Measurements from ENCODE around the gene CCDC85A. TPM values are rescaled to one million over a fixed set of nuclear protein-coding genes. Genes with fewer than 3 reads are reported as not detected.

Gene CCDC85A
- total and polyA plus RNA-seq, 2 experiments from 2014 or later = 0.21 to 0.24 TPM

- TF ChIP-seq REST (IDR thresholded peaks at IDR 0.05; ENCODE audit: unreplicated experiment) = no peak
Observed at GRCh38 chr2:56202381-56203121, 18.8 kb downstream of the CCDC85A start (continued).

GRCh38 chr2:56204556-56204955 lies 20.8 kb downstream of the CCDC85A start:
- H3K4me3 Mint-ChIP-seq = no peak overlapping the region
- ATAC-seq = no peak
- no peaks in the 10 kb centered on the region for H3K36me3 Mint-ChIP-seq (ENCODE audit: low read depth)
- no peak for TF ChIP-seq NANOG (IDR thresholded peaks at IDR 0.05; ENCODE audit: borderline replicate concordance)
- TF ChIP-seq CTCF (conservative IDR thresholded peaks at IDR 0.05; ENCODE audit: low read depth in 2 of 2) = no peak
- TF ChIP-seq EZH2phosphoT487 (IDR thresholded peaks at IDR 0.05; ENCODE audit: unreplicated experiment) = no peak
- TF ChIP-seq POLR2AphosphoS5 (IDR thresholded peaks at IDR 0.05; ENCODE audit: low read depth) = no peak
- TF ChIP-seq STAT1 (IDR thresholded peaks at IDR 0.05; ENCODE audit: unreplicated experiment) = no peak
- TF ChIP-seq CREB1 (CRISPR knock-in tag; IDR thresholded peaks at IDR 0.05; ENCODE audit: low read depth) = no peak
- TF ChIP-seq ZNF331 (CRISPR knock-in tag; IDR thresholded peaks at IDR 0.05; ENCODE audit: low read depth) = no peak
- no peak for TF ChIP-seq EZH2 (IDR thresholded peaks at IDR 0.05; ENCODE audit: low read depth, unreplicated experiment)
- TF ChIP-seq REST (IDR thresholded peaks at IDR 0.05; ENCODE audit: unreplicated experiment) = no peak
- no peak for TF ChIP-seq JUNB (IDR thresholded peaks at IDR 0.05; ENCODE audit: unreplicated experiment)
- no peak for TF ChIP-seq ZNF114 (CRISPR knock-in tag; IDR thresholded peaks at IDR 0.05)
- no peak for TF ChIP-seq ETS1 (IDR thresholded peaks at IDR 0.05)

More at GRCh38 chr2:56204556-56204955, 20.8 kb downstream of the CCDC85A start:
- Mint-ChIP-seq H3K9me3 (no peaks in the 10 kb centered on the region), H3K4me1 (no peaks in the 10 kb centered on the region), H3K27ac (no peak overlapping the region), H3K27me3 (ENCODE audit: insufficient read depth, low read depth, poor library complexity) (peaks cover 2% of the 10 kb centered on the region)
- H3K4me3 ChIP-seq = no peak overlapping the region
- no peaks in the 10 kb centered on the region for H3K9me2 ChIP-seq (ENCODE audit: insufficient read depth)
- H3K27ac ChIP-seq (ENCODE audit: low read depth) = no peak overlapping the region
- H3K27me3 ChIP-seq (ENCODE audit: insufficient read depth) = no peaks in the 10 kb centered on the region
- no peaks in the 10 kb centered on the region for H3K36me3 ChIP-seq (ENCODE audit: insufficient read depth)
- no peaks in the 10 kb centered on the region for H3F3A ChIP-seq (replicated peaks; ENCODE audit: low read depth)
- H3K4me2 ChIP-seq = no peak overlapping the region
- no peak for DNase-seq (ENCODE audit: low spot score)
- H3K4me1 ChIP-seq (ENCODE audit: insufficient read depth) = no peaks in the 10 kb centered on the region
- no peaks in the 10 kb centered on the region for H4K20me1 ChIP-seq (replicated peaks; ENCODE audit: insufficient read depth)
- H2AFZ ChIP-seq = no peak overlapping the region
- no peaks in the 10 kb centered on the region for H3K79me2 ChIP-seq (replicated peaks; ENCODE audit: insufficient read depth)

Data from GM23338 (cell line).